Tibial nerve (tissue), 4 donors: ENCODE results near the gene MED16. TPM values are rescaled to one million over a fixed set of nuclear protein-coding genes. Genes with fewer than 3 reads are reported as not detected.

Experiments used
- DNase-seq, 2 donors: peaks; one replicate each; pipeline ENCODE4 v3.0.0-alpha.2; 2019; ENCODE audit warnings: low spot score in 2 of 2
- H3K27ac ChIP-seq, 4 donors: fragments of 200-600 bp; sonication (generic) in 3 of 4; one replicate each; pipeline ENCODE4 v1.5.1; 2017 to 2019; ENCODE audit warnings: mild to moderate bottlenecking in 1 of 4
- H3K27me3 ChIP-seq, 2 donors: fragments of 200-600 bp; sonication (generic) in 1 of 2; one replicate each; pipeline versions ENCODE4 v1.5.1 to v1.6.0; 2017 to 2019
- H3K36me3 ChIP-seq, 3 donors: fragments of 200-600 bp; sonication (generic); one replicate each; pipeline ENCODE4 v1.5.1; 2018 to 2019
- H3K4me1 ChIP-seq, 4 donors: fragments of 200-600 bp; sonication (generic) in 3 of 4; one replicate each; pipeline ENCODE4 v1.5.1; 2017 to 2019
- H3K4me3 ChIP-seq, 4 donors: fragments of 200-600 bp; sonication (generic) in 3 of 4; one replicate each; pipeline ENCODE4 v1.5.1; 2017 to 2019; ENCODE audit warnings: mild to moderate bottlenecking in 1 of 4, moderate library complexity in 1 of 4
- H3K9me3 ChIP-seq, 4 donors: fragments of 200-600 bp; sonication (generic) in 3 of 4; one replicate each; pipeline ENCODE4 v1.5.1; 2017 to 2019
- EP300 ChIP-seq, 2 donors: sonication (generic); formaldehyde crosslinking; IDR thresholded peaks; one replicate each; pipeline ENCODE4 v1.6.1; 2017; ENCODE audit warnings: antibody characterized with exemption in 2 of 2, mild to moderate bottlenecking in 1 of 2
- POLR2A ChIP-seq, 2 donors: fragments of 450-650 bp; IDR thresholded peaks; one replicate each; pipeline ENCODE4 v1.6.1; 2017; ENCODE audit warnings: antibody characterized with exemption in 2 of 2, mild to moderate bottlenecking in 2 of 2, moderate library complexity in 2 of 2
- WGBS, 2 donors: methylation state at CpG; one replicate each; pipeline ENCODE4 v1.1.5; 2018; 5-methylcytosine and 5-hydroxymethylcytosine counted together
- total RNA-seq, 4 donors: library from RNA; depleted of rRNA; stranded (reverse); fragments of >200 nt; gene quantifications; one replicate each; pipeline ENCODE4 v1.1.0, GENCODE V29; 2016
- TF ChIP-seq, protein P1 (sequence below), 5 experiments: fragments of 200-600 bp in 3 of 5; fragments of 450-650 bp in 2 of 5; sonication (generic) in 3 of 5; IDR thresholded peaks; one replicate each; pipeline ENCODE4 v1.5.1; 2016 to 2019; ENCODE audit warnings: antibody characterized with exemption in 5 of 5, mild to moderate bottlenecking in 3 of 5, moderate library complexity in 2 of 5

The MED16 gene
- total RNA-seq, 4 donors from 2014 or later, result 49.6 to 67.5 (median 53.9) TPM

DNA sequence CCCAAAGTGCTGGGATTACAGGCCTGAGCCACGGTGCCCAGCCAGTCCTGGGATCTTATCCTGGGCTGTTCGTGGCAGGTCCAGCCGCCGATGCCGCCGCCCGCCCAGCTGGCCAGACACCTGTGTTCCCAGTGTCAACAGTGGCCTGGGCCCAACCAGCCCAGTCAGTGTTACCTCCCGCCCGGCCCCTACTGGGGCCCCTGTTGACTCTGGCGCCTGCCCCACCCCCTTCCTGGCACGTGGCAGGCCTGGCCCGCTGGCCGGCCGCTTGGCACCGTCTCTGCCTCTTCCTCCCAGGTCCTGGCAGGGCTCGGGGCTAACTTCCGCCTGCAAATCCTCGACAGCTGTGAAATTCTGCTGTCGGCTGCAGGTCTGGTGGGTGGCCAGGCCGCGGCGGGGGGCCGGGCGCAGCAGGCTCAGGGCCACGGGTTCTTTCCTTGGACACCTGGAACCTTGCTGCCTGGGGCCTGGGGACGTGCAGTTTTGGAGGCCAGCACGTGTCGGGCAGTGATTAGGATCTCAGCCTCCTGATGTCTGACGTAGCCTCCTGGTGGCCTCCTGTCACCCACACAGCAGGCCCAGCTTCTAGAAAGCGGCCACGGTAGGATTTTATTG is 42.0 kb upstream of the MED16 start:
- TF ChIP-seq POLR2A (IDR thresholded peaks at IDR 0.05) (no peak), EP300 (IDR thresholded peaks at IDR 0.05) (peak; percentile 76 to 77)
- TF ChIP-seq, protein P1, sequence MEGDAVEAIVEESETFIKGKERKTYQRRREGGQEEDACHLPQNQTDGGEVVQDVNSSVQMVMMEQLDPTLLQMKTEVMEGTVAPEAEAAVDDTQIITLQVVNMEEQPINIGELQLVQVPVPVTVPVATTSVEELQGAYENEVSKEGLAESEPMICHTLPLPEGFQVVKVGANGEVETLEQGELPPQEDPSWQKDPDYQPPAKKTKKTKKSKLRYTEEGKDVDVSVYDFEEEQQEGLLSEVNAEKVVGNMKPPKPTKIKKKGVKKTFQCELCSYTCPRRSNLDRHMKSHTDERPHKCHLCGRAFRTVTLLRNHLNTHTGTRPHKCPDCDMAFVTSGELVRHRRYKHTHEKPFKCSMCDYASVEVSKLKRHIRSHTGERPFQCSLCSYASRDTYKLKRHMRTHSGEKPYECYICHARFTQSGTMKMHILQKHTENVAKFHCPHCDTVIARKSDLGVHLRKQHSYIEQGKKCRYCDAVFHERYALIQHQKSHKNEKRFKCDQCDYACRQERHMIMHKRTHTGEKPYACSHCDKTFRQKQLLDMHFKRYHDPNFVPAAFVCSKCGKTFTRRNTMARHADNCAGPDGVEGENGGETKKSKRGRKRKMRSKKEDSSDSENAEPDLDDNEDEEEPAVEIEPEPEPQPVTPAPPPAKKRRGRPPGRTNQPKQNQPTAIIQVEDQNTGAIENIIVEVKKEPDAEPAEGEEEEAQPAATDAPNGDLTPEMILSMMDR (IDR thresholded peaks at IDR 0.05), result peak in 1 of 5 experiments; percentile 16
- Histone ChIP-seq H3K4me1 (peaks cover 0 to 46% (median 32%) of the 10 kb centered on the region in 4 donors), H3K4me3 (no peak overlapping the region), H3K9me3 (no peaks in the 10 kb centered on the region), H3K36me3 (peaks cover 0 to 11% (median 0%) of the 10 kb centered on the region in 3 donors), H3K27me3 (no peaks in the 10 kb centered on the region), H3K27ac (peak overlapping the region in 3 of 4 donors; percentile 17 to 58 (median 55))
- peak; percentile 45 to 58 for DNase-seq
- 26 to 27% methylated on average over 25 to 27 of the region's 31 CpGs for WGBS, 2 donors

DNA sequence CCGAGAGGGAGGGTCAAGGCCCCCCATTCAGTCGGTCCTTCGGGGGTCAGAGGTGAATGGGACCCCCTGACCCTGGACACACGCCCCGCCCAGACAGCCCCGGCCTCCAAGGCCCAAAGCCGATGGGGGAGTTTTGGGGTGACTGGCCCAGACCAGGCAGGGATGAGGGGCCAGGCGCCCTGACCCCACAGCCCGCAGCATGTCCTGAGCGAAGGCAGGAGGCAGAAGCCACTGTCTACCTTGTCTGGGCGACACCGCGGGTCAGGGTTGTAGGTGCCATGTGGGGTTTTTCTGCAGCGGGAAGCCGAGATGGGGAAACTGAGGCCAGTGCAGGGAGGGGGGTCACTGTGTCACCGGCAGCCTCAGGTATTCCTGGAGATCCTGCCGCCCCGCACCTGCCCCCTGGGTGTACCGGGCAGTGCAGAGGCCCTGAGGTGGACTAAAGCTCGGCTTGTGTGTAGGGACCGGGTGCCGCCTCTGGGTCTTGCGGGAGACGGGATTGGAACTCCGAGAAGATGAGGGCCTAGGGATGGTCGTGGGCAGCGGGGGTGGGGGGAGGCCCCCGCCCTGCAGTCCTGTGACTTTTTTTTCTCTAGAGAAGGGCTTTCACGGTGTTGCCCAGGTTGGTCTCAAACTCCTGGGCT is 41.3 kb upstream of the MED16 start:
- H3K36me3 ChIP-seq, result peaks cover 0 to 17% (median 0%) of the 10 kb centered on the region in 3 donors
- TF ChIP-seq POLR2A (IDR thresholded peaks at IDR 0.05), result no peak
- TF ChIP-seq, protein P1 (IDR thresholded peaks at IDR 0.05), result no peak
- TF ChIP-seq EP300 (IDR thresholded peaks at IDR 0.05), result no peak
- H3K4me1 ChIP-seq, result peaks cover 0 to 41% (median 32%) of the 10 kb centered on the region in 4 donors
- DNase-seq, result no peak
- no peaks in the 10 kb centered on the region for H3K9me3 ChIP-seq
- 66 to 81% methylated on average over 26 to 29 of the region's 29 CpGs for WGBS, 2 donors
- H3K27me3 ChIP-seq, result no peaks in the 10 kb centered on the region
- H3K27ac ChIP-seq, result peak overlapping the region in 3 of 4 donors; percentile 17 to 71 (median 58)
- H3K4me3 ChIP-seq, result no peak overlapping the region

DNA sequence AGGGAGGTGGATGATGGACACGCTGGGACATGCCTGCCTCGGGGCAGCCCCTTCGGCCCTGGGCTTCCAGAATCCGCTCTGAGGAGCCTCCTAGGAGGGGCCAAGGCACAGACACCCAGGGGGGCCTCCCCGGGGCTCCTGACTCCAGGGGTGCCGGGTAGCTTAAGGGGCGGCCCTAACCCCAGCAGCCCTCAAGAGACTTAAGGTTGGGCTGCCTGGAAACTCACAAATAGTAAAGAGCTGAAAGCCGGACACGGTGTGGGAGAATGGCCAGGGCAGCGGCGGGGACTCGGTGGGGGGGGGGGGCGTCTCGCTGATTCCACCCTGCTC is 40.5 kb upstream of the MED16 start:
- H3K27ac ChIP-seq, result peak overlapping the region in 2 of 4 donors; percentile 66 to 71
- H3K27me3 ChIP-seq, result no peaks in the 10 kb centered on the region
- no peaks in the 10 kb centered on the region for H3K9me3 ChIP-seq
- 53 to 68% methylated on average over 7 to 12 of the region's 14 CpGs for WGBS, 2 donors
- H3K4me3 ChIP-seq, result peak overlapping the region in 1 of 4 donors; percentile 26
- H3K36me3 ChIP-seq, result peaks cover 0 to 24% (median 0%) of the 10 kb centered on the region in 3 donors
- TF ChIP-seq, protein P1 (IDR thresholded peaks at IDR 0.05), result no peak
- no peak for TF ChIP-seq POLR2A (IDR thresholded peaks at IDR 0.05)
- no peak for TF ChIP-seq EP300 (IDR thresholded peaks at IDR 0.05)
- H3K4me1 ChIP-seq, result peaks cover 0 to 46% (median 32%) of the 10 kb centered on the region in 4 donors
- no peak for DNase-seq

DNA sequence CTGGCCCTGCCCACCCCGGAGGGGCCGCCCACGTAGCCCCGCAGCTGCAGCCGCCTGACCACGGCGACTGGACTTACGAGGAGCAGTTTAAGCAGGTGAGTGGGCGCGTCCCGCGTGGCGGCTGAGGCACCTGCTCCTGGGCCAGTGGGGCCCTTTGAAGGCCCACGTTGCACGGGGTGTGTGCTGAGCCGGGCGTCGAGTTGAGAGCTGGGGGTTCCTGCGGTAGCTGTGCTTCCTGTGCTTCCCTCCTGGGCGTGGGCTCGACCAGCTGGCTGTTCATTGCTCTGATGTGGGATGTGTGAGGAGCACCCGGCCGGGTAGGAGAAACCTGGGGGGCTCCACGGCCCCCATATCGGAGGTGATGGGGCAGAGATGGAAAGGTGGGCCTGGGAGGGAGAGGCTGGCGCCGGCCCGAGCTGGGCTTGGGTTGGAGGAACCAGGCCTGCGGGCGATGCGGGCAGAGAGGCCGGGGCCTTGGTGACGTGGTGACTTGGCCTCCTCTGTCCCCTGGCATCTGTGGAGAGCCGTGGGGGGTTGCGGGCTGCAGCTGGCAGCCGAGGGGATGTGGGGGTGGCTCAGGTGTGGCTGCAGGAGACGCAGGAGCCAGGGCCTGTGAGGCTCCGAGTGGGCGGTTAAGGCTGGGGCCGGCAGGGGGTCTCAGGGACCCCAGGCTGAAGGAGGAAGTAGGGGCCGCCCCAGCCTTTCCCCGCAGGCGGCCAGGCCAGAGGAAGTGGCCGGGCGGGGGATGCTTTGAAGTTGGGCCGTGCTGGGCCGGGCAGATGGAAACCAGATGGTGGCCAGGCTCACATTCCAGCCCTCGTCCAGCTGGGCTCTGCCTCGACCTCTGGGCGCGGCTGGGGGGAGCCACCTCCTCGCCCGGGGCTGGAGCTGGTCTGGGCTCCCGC is 39.9 kb upstream of the MED16 start:
- peak; percentile 64 to 72 for DNase-seq
- Histone ChIP-seq H3K36me3 (peaks cover 0 to 24% (median 0%) of the 10 kb centered on the region in 3 donors), H3K4me3 (peak overlapping the region in 1 of 4 donors; percentile 26), H3K27me3 (no peaks in the 10 kb centered on the region), H3K4me1 (peaks cover 0 to 52% (median 32%) of the 10 kb centered on the region in 4 donors), H3K27ac (peak overlapping the region in 3 of 4 donors; percentile 50 to 71 (median 66)), H3K9me3 (no peaks in the 10 kb centered on the region)
- peak in 1 of 2 donors; percentile 71 for TF ChIP-seq EP300 (IDR thresholded peaks at IDR 0.05)
- TF ChIP-seq, protein P1 (IDR thresholded peaks at IDR 0.05), result peak in 1 of 5 experiments; percentile 7
- peak in 1 of 2 donors; percentile 6 for TF ChIP-seq POLR2A (IDR thresholded peaks at IDR 0.05)
- 35 to 62% methylated on average over 36 of the region's 54 CpGs for WGBS, 2 donors
